ENCODE results near the gene KCNJ16.

DNA sequence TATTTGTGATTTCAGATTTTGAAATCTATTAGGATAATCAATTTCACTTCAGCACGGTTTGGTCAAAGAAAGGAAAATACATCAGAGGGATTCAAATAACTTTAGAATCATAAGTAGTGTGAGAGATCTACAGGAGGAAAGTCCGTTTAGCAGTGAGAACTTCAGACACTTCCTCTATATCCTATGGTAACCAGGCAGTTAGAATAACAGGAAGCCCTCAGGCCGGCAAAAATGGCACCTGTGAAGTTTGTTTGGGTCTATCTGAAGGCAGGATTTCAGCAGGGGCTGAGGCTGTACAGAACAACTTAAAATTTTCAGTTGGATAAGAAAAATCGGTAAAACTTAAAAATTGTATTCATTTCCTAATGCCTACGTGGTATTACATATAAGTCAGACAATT, 24.9 kb downstream of the KCNJ16 start:
- TF ChIP-seq, protein P1, sequence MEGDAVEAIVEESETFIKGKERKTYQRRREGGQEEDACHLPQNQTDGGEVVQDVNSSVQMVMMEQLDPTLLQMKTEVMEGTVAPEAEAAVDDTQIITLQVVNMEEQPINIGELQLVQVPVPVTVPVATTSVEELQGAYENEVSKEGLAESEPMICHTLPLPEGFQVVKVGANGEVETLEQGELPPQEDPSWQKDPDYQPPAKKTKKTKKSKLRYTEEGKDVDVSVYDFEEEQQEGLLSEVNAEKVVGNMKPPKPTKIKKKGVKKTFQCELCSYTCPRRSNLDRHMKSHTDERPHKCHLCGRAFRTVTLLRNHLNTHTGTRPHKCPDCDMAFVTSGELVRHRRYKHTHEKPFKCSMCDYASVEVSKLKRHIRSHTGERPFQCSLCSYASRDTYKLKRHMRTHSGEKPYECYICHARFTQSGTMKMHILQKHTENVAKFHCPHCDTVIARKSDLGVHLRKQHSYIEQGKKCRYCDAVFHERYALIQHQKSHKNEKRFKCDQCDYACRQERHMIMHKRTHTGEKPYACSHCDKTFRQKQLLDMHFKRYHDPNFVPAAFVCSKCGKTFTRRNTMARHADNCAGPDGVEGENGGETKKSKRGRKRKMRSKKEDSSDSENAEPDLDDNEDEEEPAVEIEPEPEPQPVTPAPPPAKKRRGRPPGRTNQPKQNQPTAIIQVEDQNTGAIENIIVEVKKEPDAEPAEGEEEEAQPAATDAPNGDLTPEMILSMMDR (IDR thresholded peaks at IDR 0.05), result no peak
- no peak for TF ChIP-seq POLR2A (IDR thresholded peaks at IDR 0.05)

Data from esophagus squamous epithelium (tissue), 4 donors.